WTC11 (cell line): ENCODE data around the gene LRP1.

Source experiments
- CREB1 ChIP-seq: sonication (generic); formaldehyde crosslinking; IDR thresholded peaks from 2 replicates; pipeline ENCODE4 v1.8.0; 2023; ENCODE audit warnings: mild to moderate bottlenecking, missing genetic modification reagents
- ESRRA ChIP-seq: sonication (generic); formaldehyde crosslinking; IDR thresholded peaks from 2 replicates; pipeline ENCODE4 v1.8.1; 2022; ENCODE audit warnings: mild to moderate bottlenecking, missing genetic modification reagents, borderline replicate concordance
- ZNF263 ChIP-seq: sonication (generic); formaldehyde crosslinking; IDR thresholded peaks from 2 replicates; pipeline ENCODE4 v1.8.1; 2022; ENCODE audit warnings: low read depth, mild to moderate bottlenecking, moderate library complexity, missing genetic modification reagents
- TF ChIP-seq, protein P1 (sequence below): fragments of 200-600 bp; IDR thresholded peaks from 2 replicates; pipeline ENCODE4 v1.8.0; 2022; ENCODE audit warnings: antibody characterized with exemption
- TF ChIP-seq, protein P2 (sequence below): sonication (generic); formaldehyde crosslinking; IDR thresholded peaks from 2 replicates; pipeline ENCODE4 v1.8.1; 2022; ENCODE audit warnings: low read depth, mild to moderate bottlenecking, moderate library complexity, missing genetic modification reagents, borderline replicate concordance
- TF ChIP-seq, protein P3 (sequence below): sonication (generic); formaldehyde crosslinking; IDR thresholded peaks from 2 replicates; pipeline ENCODE4 v1.8.1; 2022; ENCODE audit warnings: low read depth, missing genetic modification reagents, borderline replicate concordance
- TF ChIP-seq, protein P4 (sequence below): sonication (generic); formaldehyde crosslinking; IDR thresholded peaks from 2 replicates; pipeline ENCODE4 v1.8.0; 2022; ENCODE audit warnings: mild to moderate bottlenecking, missing genetic modification reagents

DNA sequence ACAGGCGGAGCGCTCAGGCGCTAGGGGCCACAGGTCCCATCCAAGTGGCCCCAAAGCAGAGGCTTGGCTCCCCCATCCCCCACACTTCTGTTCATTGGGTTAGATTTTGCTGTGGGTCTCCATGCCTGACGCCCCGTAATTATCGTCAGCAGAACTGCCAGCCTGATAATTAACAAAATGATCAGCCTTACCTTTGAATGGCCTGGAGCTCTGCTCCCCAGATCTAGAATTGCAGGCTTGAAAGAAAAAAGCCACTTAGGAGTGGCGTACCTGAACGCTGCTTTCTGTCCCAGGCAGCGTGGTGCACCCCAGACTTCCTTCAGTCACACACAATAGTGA lies 47.8 kb downstream of the LRP1 start:
- TF ChIP-seq, protein P1, sequence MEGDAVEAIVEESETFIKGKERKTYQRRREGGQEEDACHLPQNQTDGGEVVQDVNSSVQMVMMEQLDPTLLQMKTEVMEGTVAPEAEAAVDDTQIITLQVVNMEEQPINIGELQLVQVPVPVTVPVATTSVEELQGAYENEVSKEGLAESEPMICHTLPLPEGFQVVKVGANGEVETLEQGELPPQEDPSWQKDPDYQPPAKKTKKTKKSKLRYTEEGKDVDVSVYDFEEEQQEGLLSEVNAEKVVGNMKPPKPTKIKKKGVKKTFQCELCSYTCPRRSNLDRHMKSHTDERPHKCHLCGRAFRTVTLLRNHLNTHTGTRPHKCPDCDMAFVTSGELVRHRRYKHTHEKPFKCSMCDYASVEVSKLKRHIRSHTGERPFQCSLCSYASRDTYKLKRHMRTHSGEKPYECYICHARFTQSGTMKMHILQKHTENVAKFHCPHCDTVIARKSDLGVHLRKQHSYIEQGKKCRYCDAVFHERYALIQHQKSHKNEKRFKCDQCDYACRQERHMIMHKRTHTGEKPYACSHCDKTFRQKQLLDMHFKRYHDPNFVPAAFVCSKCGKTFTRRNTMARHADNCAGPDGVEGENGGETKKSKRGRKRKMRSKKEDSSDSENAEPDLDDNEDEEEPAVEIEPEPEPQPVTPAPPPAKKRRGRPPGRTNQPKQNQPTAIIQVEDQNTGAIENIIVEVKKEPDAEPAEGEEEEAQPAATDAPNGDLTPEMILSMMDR = no peak
- TF ChIP-seq ZNF263 (CRISPR knock-in tag) = no peak
- TF ChIP-seq, protein P2, sequence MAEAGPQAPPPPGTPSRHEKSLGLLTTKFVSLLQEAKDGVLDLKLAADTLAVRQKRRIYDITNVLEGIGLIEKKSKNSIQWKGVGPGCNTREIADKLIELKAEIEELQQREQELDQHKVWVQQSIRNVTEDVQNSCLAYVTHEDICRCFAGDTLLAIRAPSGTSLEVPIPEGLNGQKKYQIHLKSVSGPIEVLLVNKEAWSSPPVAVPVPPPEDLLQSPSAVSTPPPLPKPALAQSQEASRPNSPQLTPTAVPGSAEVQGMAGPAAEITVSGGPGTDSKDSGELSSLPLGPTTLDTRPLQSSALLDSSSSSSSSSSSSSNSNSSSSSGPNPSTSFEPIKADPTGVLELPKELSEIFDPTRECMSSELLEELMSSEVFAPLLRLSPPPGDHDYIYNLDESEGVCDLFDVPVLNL (CRISPR knock-in tag) = no peak
- TF ChIP-seq, protein P3, sequence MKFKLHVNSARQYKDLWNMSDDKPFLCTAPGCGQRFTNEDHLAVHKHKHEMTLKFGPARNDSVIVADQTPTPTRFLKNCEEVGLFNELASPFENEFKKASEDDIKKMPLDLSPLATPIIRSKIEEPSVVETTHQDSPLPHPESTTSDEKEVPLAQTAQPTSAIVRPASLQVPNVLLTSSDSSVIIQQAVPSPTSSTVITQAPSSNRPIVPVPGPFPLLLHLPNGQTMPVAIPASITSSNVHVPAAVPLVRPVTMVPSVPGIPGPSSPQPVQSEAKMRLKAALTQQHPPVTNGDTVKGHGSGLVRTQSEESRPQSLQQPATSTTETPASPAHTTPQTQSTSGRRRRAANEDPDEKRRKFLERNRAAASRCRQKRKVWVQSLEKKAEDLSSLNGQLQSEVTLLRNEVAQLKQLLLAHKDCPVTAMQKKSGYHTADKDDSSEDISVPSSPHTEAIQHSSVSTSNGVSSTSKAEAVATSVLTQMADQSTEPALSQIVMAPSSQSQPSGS (CRISPR knock-in tag) = no peak
- TF ChIP-seq ESRRA (CRISPR knock-in tag) = no peak
- TF ChIP-seq, protein P4, sequence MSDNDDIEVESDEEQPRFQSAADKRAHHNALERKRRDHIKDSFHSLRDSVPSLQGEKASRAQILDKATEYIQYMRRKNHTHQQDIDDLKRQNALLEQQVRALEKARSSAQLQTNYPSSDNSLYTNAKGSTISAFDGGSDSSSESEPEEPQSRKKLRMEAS (CRISPR knock-in tag) = no peak
- no peak for TF ChIP-seq CREB1 (CRISPR knock-in tag)
